GDM1 (cell line): ENCODE measurements around the gene HPN.

ENCODE experiments used
- DNase-seq: peaks from one replicate; lab custom pipeline; 2025; lab: John Stamatoyannopoulos, UW

The HPN gene

GRCh38 chr19:35062942-35063341 is 21.4 kb downstream of the HPN start:
- DNase-seq: no peak

GRCh38 chr19:35063940-35064818 is 22.7 kb downstream of the HPN start:
- no peak for DNase-seq

GRCh38 chr19:35065574-35065973 is 24.1 kb downstream of the HPN start:
- DNase-seq: no peak

GRCh38 chr19:35066121-35066520 is 24.6 kb downstream of the HPN start:
- DNase-seq: no peak

GRCh38 chr19:35066691-35067563 is 25.4 kb downstream of the HPN start:
- peak; percentile 54 for DNase-seq

- no peak for DNase-seq
Observed at GRCh38 chr19:35068941-35069634, 27.6 kb downstream of the HPN start.

GRCh38 chr19:35069696-35070095 is 28.2 kb downstream of the HPN start:
- DNase-seq: no peak

- DNase-seq: no peak
Observed at GRCh38 chr19:35070471-35070870, 28.9 kb downstream of the HPN start.

- no peak for DNase-seq
Observed at GRCh38 chr19:35073516-35073915, 32.0 kb downstream of the HPN start.

GRCh38 chr19:35073941-35074340 is 32.4 kb downstream of the HPN start:
- DNase-seq: no peak

- no peak for DNase-seq
Observed at GRCh38 chr19:35074426-35075201, 33.1 kb downstream of the HPN start.

GRCh38 chr19:35075202-35076025 is 33.9 kb downstream of the HPN start:
- no peak for DNase-seq

GRCh38 chr19:35076026-35076370 is 34.5 kb downstream of the HPN start:
- DNase-seq: no peak

- DNase-seq: no peak
Observed at GRCh38 chr19:35076657-35077056, 35.1 kb downstream of the HPN start.

- no peak for DNase-seq
Observed at GRCh38 chr19:35077411-35078223, 36.1 kb downstream of the HPN start.

- no peak for DNase-seq
Observed at GRCh38 chr19:35079826-35080225, 38.3 kb downstream of the HPN start.

- DNase-seq: no peak
Observed at GRCh38 chr19:35080613-35081170, 39.2 kb downstream of the HPN start.

GRCh38 chr19:35081201-35081600 is 39.7 kb downstream of the HPN start:
- DNase-seq: no peak

- DNase-seq: no peak
Observed at GRCh38 chr19:35083691-35084508, 42.4 kb downstream of the HPN start.
